Right kidney (tissue), 1 donor: ENCODE results near the gene GFOD2.

Experiments
- DNase-seq: peaks from one replicate; pipeline ENCODE4 v3.0.0-alpha.2; 2016

The GFOD2 gene

GRCh38 chr16:67637625-67638024, 81.5 kb downstream of the GFOD2 start:
- no peak for DNase-seq

DNA sequence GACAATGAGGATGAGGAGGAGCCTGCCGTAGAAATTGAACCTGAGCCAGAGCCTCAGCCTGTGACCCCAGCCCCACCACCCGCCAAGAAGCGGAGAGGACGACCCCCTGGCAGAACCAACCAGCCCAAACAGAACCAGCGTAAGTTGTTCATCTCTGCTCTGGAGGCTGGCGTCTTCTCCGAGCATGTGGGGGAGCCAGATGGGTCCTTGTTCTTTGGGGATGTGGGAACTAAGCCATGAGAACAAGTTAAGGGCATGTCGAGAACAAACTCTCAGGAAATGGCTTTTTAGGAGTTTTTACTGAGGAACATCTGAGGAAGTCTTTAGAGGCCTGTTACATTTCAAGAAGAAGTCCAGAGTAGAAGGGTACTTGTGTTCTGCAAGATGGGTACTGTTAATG, 82.4 kb downstream of the GFOD2 start:
- DNase-seq: no peak

DNA sequence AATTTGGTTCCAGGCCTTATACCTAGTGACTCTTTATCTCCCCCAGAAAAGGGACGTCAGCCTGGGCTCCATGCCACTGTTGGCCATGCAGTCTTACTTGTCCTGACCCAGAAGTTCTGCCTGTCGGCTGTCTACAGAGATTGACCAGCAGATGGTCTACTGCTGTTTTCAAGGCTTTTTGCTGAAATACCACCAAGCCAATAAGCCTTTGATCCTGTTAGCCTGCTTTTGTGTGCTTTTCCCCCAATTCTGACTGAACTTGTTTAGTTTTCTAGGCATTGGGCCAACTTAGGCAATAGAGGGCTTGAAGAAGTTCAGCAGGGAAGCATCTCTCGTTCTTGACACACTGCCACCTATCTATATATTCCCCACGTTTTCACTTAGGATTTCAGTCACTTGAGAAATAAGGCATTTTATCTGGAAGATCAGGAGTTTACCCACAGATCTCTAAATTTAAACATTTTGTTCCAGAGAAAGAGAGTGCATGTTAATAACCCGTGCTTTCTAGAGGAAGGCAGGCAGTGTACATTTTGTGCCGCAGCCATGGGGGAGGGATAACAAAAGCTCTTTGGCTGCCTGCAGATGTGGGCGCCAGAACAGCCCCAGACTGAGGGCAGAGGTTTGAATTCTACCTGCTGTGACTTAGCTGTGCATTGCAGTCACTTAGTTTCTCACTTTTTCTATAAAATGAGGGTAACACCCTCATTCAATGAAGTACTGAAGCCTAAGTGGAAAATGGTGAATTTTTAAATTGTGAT, 86.5 kb downstream of the GFOD2 start:
- DNase-seq: no peak

- no peak for DNase-seq
Observed at GRCh38 chr16:67628216-67628615, 90.9 kb downstream of the GFOD2 start.
